HG03520 (cell line): ENCODE results near the gene COL5A1.

Experiments
- ATAC-seq: cut with Tn5 transposase; IDR thresholded peaks from one replicate; pipeline ENCODE4 v1.9.1; 2021; ENCODE audit warnings: mild to moderate bottlenecking, moderate library complexity; ENCODE audit not compliant: unreplicated experiment

Gene COL5A1

DNA sequence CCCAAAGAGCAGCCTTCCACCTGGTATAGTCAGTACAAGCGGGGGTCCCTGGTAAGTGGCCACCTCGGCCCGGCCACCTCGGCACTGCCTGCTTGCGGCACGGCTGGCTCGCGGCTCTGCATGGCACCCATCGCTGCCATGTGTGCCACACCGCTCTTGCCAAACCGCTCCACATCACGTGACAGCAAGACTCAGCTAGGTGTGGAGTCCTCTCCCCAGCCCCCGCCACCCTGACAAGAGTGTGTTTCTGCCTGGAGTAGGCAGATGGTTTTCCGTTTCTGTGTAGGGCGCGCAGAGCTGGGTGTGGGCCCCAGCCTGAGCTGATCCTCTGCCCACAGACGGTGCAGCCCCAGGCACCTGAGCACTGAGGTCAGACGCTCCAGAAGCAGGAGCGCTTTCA, 188.5 kb downstream of the COL5A1 start:
- no peak for ATAC-seq

DNA sequence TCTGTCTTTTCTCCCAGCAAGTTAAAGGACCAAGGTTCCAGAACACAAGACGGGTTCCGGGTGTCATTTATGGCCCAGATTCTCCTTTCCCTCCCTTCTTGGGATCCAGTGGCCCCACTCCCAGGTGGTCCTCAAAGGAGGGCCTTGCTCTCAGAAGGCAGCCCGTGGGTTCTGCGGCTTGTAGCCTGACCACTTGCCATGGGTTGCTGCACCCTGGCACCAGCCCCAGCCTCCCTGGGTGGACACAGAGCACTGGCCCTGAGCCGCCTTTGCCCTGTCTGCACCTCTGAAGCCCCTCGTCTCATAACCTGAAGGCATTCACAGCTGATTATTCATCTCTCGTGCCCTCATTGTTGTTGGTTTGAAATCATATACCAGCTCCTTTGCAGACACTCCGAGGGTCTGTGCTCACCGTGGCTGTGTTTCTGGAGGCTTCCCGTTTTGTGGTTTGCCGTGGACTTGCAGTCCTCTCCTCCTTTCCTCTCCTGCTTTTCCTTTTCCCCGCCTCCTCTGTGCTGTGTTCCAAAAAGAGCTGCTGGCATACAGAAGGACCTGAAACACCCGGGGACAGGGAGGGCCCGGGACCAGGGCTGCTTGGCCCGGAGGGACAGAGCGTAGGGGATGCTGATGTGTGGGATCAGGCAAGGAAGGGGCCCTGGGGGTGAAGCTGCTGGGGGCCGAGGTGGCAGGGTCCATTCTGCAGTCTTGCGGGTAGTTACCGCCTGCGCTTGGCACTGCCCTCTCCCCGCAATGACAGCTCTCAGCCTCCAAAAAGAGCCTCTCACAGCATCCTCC, 189.5 kb downstream of the COL5A1 start:
- ATAC-seq = no peak

DNA sequence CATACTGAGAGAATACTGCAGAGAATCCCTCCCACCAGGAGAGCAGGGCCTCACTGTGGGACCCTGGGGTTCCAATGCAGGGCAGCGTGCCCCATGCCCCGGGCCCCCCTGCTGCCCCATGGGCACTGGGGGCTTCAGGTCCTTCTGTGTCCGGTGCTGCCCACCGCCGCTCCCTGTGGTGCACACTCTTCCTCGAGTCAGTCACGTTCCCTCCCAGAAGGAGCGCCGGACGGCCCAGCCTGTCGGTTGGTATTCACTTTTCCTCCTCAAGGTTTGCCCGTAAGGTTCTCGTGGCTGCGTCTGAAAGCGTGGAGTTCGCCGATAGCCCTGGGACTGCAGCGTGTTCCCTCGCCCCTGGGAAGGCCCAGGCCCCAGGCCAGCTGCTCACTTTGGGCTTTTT, 190.9 kb downstream of the COL5A1 start:
- no peak for ATAC-seq

DNA sequence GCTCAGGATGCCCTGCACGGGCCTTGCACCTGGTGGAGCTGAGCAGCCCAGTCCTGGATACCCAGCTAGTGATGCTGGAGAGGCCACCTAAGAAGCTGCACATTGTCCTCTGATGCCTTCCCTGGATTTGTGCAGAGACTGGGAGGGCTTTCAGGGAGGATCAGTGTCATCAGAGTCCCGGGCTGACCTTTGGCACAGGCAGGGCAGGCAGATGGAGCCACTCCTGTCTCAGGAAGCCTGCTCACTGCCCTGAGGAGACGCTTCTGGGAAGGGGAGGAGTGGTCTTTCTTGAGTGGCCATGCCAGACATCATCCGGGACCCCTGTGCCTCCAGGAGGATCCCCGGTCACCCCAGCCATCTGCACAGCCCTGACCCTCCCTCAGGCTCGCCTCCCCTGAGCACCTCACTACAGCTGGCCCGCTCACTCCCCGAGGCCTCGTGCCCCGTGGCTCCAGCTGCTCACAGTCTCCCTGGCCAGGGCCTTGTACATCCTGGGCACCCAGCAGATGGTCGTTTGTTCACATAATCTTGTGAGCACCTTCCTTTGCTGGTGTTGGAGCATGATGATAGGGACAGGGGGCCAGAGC, 191.8 kb downstream of the COL5A1 start:
- no peak for ATAC-seq

DNA sequence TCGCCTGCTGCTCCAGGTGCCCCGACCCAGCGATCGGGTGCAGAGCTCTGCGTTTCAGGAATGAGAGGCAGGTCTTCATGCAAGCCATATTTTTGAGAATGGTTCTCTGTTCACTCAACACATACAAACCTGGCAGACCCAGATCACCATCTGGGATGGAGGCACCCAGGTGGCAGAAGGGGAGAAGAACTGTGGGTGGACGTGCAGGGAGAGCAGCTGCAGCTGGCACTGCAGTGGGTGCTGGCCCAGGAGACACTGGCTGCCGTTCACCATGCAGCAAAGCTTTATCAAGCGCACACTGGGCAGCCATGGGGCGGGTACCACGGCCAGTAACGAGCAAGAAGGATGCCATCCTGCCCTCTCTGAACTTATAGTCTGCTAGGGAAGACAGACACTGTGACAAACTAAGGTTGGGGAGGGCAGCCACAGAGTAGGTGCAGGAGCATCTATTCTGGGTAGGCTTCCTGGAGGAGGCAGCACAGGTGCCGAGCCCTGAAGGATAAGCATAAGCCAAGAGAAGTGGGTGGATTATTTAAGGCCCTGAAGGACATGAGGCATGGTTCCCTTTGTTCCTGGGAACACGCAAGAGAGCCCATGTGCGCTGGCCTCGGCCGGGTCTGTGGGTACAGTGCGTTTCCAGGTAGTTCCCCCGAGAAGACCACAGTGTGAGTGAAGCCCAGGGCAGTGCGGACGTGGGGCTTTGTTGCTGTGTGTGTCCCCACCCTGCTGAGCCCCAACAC, 192.8 kb downstream of the COL5A1 start:
- no peak for ATAC-seq

DNA sequence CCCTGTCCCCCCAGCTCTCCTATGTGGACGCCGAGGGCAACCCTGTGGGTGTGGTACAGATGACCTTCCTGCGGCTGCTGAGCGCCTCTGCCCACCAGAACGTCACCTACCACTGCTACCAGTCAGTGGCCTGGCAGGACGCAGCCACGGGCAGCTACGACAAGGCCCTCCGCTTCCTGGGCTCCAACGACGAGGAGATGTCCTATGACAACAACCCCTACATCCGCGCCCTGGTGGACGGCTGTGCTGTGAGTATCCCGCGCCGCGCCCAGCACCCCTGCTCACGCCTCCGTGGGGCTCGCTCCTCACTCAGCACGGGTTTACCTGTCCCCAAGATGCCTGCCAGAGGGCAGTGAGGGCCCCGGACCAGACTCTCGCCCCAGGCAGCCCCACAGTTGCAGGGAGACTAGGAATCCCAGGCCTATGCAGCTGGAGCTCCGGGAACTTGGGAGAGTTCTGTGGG, 193.4 kb downstream of the COL5A1 start:
- ATAC-seq = no peak

DNA sequence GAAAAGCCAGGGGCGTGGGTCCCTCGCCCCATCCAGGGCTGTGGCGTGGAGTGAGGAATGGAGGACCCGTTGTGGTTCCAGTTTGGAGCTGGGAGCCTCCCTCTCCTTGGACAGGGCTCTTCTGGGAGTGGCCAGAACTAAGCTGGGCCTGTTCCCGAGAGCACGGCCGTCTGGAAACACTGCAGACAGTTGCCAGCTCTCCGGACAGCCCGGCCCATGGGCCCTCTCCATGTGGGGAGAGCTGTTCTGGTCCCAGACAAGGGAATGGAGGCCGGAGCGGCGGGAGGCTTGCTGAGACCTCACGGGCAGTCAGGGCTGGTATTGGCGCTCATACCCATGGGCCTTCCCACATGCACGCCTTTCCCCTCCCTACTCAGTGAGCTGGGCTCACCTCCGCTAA, 193.8 kb downstream of the COL5A1 start:
- ATAC-seq = no peak

DNA sequence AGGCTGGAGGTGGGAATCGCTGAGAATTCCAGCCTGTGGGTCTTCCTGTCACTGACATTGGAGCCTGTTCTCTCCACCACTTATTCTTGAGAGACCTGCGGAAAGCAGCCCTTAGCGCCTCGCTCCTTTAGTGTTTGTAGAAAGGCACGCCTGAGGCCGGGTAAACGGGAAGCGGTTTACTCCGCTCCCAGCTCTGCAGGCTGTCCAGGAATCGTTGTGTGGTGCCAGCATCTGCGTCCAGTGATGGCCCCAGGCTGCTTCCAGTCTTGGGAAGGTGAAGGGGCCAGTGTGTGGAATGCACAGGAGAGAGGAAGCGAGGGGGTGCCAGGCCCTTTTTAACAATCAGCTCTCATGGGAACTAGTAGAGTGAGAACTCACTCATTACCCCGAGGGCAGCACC, 194.4 kb downstream of the COL5A1 start:
- no peak for ATAC-seq

DNA sequence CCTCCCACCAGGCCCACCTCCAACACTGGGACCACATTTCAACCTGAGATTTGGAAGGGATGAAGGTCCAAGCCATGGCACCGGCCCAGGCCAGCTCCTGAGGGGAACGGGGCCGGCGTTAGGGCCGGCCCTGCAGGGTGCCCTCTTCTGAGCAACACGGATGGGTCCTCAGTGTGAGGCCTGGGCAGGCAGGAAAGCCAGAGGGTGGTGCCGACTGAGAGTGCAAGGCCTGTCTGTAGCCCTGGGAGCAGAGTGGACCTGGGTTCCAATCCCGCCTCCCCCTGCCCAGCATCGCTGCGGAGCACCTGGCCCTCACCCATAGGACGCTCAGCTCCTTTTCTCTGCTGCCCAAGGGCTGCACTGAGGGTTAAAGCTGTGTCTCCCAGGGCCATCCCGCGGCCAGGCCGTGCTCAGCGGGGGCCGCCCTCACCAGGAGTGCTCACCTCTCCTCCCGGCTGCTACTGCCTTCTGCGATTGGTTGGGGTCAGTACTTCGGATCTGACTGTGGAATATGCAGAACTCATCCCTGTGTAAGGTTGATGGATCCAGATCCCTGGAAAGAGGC, 194.9 kb downstream of the COL5A1 start:
- no peak for ATAC-seq

DNA sequence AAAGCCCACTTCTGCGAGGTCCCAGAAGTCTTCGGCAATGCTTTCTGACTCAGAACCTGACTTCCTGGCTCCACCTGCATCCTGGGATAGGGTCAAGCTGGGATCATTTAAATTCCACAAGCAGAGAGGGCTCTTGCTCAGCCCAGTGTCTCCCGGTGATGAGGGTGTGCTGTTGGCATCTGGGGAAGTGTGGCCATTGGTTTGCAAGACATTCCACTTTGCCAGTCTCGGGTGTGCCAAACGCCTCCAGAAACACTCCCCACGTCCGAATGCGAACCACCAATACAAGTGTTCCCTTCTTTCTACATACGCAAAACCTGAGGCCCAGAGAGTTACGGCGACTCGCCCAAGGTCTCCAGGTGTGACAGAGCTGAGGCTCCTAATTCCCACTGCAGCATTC, 195.9 kb downstream of the COL5A1 start:
- no peak for ATAC-seq

DNA sequence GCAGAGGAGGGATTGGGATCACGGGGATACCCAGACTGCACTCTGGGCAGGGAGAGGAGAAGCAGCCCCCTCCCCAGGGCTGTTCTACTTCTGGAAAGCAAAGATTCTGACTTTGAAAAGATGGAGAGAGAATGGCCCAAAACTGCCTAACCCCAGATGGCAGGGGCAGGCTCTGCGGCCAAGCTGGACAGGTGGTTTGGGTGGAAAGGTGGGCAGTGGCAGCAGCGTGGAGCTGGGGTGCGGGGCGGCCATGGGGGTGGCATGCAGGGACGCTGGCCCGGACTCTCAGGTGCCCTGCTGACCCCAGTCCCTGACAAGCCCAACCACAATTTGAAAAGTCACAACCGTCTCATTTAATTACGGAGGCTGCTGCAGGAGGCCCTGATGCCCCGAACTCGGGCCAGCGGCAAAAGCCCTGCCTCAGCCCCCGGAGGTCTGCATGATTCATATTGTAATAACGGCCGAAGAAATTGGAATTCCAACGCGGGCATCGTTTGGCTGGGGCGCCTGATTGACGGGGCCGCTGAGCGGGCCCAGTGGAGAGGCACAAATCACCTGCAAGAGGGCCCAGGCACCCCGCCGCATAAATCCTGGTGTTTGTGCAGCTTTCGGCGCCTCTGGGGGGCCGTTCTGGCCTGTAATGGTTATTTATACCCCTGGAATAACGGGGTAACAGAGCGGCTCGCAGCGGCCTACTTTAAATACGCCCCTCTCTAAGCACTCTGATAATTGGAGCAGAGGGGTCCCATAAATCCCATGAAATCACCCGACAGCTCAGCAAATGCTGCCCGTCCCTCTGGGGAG, 197.2 kb downstream of the COL5A1 start:
- ATAC-seq = no peak

DNA sequence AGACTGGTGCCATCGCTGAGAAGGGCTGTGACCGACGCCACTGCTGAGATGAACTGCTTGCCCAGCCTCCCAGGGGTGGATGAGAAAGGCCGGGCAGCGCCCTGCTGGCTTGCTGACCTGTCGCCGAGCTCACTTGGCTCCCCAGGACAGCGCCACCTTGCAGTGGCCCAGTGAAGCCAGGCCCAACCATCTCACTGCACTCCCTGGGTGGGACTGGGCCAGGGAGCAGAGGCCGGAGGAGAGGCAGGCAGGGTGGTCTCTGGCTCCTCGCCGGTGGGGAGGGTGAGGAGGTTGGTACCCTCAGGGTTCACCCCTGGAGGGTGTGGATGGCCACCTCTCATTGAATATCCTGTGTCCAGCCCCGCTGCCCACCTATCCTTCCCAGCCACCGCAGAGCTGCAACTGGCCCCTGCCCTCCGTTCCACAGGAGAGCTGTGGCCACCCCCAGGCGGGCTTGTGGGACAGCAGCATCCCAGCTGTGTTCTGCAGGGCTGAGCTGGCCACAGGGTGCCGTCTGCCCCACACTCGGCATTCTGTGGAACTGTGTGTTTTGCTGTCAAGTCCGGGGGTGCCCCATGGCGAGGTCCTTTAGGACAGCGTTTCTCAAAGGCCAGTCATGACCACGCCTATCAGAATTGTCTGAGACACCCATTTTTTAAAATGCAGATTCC, 198.0 kb downstream of the COL5A1 start:
- no peak for ATAC-seq

DNA sequence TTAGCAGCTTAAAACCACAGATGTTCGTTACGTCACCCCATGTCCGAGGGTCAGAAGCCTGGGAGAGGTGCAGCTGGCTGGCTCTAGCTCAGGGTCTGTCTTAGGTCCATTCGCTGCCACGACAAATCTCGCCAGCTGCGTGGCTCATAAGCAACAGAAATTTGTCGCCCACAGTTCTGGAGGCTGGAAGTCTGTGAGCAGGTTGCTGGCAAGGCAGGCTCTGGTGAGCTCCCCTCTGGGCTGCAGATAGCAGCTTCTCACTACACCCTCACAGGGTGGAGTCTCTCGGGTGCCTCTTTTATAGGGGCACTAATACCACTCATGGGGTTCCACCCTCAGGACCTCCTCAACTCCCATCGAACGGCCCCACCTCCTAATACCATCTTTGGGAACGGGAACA, 198.9 kb downstream of the COL5A1 start:
- ATAC-seq = no peak

DNA sequence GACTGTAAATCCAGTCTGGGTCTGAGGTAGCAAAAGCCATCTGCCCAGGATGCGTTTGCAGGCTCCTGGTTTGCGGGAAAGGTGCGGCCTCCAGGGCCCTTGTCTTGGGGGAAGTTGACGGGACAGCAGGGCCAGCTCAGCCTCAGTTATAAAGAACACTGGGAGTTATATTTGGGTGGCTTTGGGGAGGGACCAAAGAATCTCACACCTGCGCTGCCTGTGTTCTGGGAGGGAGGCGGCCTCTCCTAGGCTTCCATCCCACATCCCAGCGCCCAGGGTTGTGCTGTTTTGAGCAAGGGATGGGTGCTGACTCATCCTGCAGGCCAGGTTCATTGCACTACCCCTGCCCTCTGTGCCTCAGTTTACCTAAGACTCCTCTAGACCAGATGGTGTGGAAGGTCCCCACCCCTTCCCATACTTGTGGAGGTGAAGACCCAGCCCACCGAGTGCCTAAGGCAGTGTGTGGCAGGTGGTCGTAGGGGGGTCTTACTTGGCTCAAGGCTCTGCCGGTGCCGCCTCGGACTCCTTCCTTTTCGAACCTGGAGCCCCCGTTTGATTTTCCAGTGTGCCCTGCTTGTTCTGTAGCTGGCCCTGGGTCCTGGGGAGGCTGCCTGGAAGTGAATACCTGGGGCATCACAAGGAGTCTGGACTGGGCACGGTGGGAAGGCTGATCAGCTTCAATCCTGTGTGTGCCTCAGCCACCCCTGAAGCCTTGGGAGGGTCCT, 199.7 kb downstream of the COL5A1 start:
- ATAC-seq = no peak

DNA sequence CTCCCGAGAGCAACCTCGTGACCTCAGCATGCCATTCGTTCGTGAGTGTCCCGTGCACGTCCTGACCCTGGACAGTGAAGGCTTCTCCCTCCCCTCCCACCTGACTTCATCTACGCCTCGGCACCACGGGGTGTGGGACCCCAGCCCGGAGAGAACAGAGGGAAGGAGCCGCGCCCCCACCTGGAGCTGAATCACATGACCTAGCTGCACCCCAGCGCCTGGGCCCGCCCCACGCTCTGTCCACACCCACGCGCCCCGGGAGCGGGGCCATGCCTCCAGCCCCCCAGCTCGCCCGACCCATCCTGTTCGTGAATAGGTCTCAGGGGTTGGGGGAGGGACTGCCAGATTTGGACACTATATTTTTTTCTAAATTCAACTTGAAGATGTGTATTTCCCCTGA, 200.7 kb downstream of the COL5A1 start:
- no peak for ATAC-seq

DNA sequence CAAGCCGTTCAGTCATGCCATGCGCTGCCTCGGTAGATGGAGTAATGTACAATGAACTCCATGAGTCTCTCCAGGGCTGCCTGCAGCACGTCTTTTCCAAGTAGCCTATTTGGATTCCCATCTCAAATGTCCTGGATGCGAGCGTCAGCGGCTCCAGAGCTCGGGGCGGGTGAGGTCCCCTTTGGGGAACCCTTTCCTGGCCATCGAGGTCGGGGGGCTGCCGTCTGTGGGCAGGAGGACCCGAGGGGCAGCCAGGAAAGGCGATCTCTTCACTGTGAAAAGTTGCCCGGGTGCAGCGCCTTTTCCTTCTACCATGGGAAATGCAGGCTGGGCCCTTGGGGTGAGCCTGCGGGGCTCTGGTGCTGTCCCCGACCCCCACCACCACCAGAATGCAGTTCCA, 202.1 kb downstream of the COL5A1 start:
- no peak for ATAC-seq

DNA sequence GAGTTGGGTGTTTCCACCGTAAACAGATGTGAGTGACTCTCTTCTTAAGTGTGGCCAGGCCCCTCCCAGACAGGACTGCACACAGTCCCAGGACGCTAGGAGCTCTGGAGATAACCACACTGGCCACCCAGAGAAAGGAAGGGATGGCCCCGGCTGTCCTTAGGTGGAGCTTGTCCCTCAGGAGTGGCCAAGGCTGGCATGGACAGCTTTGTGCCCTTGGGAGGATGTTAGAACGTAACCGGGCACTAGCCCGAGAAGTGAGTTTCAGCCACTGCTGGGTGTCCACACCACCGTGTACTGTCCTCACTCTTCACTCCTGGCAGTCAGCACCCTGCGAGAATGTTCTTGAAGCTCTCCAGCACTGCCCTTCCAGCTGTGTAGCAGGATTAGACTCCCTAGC, 203.2 kb downstream of the COL5A1 start:
- ATAC-seq = no peak

DNA sequence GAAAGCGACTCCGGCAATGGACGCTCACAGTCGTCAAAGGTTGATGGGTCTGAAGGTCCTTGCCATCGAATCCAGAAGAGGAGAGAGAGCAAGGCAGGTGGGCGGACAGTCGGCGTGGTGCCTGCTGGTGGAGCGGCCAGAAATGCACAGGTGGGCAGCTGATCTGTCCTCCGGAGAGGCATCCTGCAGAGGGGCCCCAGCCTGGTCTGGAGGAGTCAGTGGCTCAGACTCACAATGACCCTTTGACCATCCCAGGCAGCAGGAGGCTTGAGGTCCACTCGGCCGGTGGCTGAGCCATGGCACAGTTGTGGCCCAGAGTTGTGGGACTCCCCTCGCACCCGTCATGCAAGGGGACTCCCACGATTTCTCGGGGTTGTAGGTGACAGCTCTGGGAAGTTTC, 204.6 kb downstream of the COL5A1 start:
- no peak for ATAC-seq

DNA sequence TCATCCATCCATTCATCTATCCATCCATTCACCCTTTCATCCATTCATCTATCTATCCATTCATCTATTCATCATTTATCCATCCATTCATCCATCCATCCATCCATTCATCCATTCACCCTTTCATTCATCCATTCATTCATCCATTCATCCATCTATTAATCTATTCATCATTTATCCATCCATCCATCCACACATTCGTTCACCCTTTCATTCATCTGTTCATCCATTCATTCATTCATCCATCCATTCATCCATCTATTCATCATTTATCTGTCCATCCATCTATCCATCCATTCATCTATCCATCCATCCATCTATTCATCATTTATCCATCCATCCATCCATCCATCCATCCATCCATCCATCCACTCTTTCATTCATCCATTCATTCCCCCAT, 205.1 kb downstream of the COL5A1 start:
- ATAC-seq = no peak

DNA sequence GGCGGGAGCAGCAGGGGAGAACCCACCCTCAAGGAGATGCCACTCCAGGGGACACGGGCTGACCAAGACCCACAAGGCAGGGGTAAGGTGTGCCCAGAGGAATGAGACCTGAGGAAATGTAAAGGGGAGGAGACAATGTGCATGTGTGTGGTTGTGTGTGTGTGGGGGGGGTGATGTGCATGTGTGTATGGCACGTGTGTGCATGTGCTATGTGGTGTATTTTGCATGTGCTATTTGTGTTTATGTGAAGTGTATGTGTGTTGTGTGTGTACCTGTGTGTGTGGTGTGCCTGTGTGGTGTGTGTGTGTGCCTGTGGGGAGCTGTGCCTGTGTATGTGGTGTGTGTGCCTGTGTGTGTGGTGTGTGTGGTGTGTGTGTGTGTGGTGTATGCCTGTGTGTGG, 205.5 kb downstream of the COL5A1 start:
- no peak for ATAC-seq
